ENCODE data around the gene MYL9.

Gene MYL9

DNA sequence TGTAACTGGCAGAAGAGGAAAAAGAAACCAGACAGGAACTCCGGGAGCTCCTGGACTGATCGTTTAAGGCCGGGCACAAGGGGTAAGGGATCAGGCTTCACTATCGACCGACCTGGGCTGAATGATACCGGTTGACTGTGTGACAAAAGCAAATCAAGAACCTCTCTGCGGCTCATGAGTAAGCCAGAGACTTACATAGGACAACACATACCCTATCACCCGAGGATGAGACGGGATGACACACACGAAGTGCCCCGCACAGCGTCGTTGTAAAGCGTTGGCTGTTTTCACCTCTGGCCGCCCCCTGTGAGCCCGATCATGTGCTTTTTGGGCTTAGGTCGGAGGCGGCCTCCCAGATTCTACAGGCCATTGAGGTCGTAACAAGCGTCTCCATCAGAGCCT is 31.4 kb downstream of the MYL9 start:
- Mint-ChIP-seq H3K27ac (peak overlapping the region; percentile 95 to 97), H3K4me1 (ENCODE audit: low read depth in 2 of 2) (peaks cover 29% of the 10 kb centered on the region in 2 donors), H3K27me3 (no peaks in the 10 kb centered on the region), H3K36me3 (ENCODE audit: insufficient read depth) (peaks cover 19% of the 10 kb centered on the region), H3K9me3 (no peaks in the 10 kb centered on the region), H3K4me3 (peak overlapping the region; percentile 76 to 83)
- peak; percentile 57 for ATAC-seq (replicated peaks)
- peak in 2 of 3 experiments; percentile 50 to 54 for DNase-seq

DNA sequence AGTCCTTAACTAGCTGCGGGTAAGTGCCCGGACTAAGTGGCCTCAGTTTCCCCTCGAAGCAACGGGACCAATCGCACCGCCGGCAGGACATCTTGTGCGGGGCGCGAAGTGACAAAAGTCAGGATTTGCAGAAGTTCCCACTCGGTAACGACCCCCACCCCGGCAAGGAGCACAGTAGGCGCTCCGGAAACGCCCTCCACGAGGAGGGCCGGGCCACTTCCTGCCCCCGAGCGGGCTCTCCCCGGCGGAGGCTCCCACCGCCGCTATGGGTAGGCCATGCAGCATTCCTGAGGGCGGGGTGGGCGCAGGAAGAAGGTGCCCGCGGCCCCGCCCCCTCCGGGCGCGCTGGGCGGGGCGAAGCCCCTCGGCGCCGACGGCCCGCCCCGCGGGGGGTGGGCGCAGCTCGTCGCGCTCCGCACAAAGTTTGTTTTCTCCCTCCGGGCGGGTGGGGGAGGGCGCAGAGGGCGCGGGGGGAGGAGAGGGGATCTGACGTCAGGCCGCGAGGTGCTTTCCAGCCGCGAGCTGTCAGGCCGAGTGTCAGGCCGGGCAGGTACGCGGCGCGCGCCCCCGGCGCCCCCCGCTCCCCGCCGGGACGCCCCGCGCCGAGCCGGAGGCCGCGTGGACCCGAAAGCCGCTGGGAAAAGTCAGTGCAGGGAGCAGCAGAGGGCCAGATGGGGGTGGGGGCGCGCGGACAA is 31.9 kb downstream of the MYL9 start, which contains the start of gene TGIF2:
Gene TGIF2, plus strand, starts transcription at position 495 of the 695 bp plus-strand sequence. CDS start 5,178 bp downstream, outside the sequence.
- Mint-ChIP-seq H3K9me3 (no peaks in the 10 kb centered on the region), H3K4me3 (peak within 1 kb of the TSS; percentile 83 to 87), H3K27me3 (no peaks in the 10 kb centered on the region), H3K4me1 (ENCODE audit: low read depth in 2 of 2) (peaks cover 29% of the 10 kb centered on the region in 2 donors), H3K27ac (peak within 1 kb of the TSS; percentile 95 to 97), H3K36me3 (ENCODE audit: insufficient read depth) (peaks cover 21% of the 10 kb centered on the region)
- peak; percentile 72 for ATAC-seq (replicated peaks)
- DNase-seq, result peak; percentile 76 to 86 (median 84)

DNA sequence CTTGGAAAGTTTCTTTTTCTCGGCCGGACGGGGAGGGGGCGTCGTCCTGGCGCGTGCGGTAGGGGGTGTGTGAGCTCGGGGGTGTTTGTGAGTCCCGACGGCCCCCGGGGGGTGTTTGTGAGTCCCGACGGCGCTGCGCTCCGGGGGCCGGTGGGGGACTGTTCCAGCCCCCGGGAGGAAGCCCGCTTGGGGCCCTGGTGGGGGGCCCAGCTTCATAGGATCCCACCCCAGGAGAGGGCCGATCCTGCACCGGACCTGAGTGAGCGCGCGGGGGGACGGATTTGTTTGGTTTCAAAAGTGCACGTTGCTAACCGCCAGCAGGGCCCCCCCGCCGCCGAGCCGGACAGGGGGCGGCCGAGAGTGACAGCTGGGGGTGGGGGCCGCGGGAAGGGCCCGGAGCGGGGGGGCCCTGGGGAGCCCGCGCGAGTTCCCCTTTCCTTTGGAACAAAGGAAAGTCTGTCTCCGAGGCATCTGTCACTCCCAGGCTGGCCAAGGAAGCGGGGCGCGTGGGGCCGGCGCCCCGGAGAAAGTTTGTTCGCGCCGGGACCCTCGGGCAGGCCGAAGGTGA is 32.6 kb downstream of the MYL9 start:
- ATAC-seq (replicated peaks), result peak; percentile 7
- peaks cover 28% of the 10 kb centered on the region for H3K36me3 Mint-ChIP-seq (ENCODE audit: insufficient read depth)
- no peaks in the 10 kb centered on the region for H3K27me3 Mint-ChIP-seq
- H3K27ac Mint-ChIP-seq, result peak overlapping the region; percentile 89 to 95
- DNase-seq, result no peak
- H3K4me1 Mint-ChIP-seq (ENCODE audit: low read depth in 2 of 2), result peaks cover 29% of the 10 kb centered on the region in 2 donors
- H3K4me3 Mint-ChIP-seq, result peak overlapping the region; percentile 80 to 87
- no peaks in the 10 kb centered on the region for H3K9me3 Mint-ChIP-seq

DNA sequence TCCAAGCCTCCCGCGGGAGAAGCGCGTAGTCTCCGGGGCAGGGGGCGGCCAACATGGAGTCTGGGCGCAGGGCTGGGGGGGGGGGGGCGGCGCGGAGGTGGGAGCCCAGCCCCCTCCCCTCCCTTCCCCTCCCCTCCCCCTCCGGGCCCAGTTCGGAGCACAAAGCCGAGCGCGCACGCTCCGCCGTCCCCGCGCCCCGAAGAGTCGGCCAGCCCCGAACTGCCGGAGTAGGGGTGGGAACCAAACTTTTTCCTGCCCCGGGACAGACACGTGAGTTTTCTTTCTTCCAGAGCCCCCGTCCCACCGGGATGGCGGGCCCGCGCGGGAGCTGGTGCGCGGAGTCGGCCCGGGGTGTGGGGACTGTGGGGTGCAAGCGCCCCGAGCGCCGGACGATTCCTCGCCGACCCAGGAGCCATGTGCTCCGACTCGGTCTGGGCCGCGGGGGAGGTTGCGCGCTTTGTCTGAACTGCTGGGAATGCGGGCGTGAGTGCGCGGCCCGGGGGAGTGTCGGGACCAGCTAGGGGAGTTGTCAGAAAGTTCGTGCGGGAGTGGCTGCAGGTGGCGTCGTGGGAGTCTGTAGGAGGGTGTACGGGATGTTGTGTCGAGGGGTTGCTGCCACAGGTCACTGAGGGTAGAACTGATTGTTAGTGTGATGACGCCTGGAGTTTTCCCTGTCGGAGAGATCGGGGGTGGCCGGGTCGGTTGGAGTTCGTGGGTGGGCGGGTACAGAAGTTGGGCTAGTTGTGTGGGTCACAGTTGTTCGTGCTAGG is 33.2 kb downstream of the MYL9 start:
- Mint-ChIP-seq H3K27me3 (no peaks in the 10 kb centered on the region), H3K36me3 (ENCODE audit: insufficient read depth) (peaks cover 33% of the 10 kb centered on the region), H3K27ac (peak overlapping the region; percentile 89 to 95), H3K4me1 (ENCODE audit: low read depth in 2 of 2) (peaks cover 29% of the 10 kb centered on the region in 2 donors), H3K4me3 (peak overlapping the region; percentile 80 to 87), H3K9me3 (no peaks in the 10 kb centered on the region)
- ATAC-seq (replicated peaks) (peak; percentile 12), DNase-seq (peak; percentile 29 to 41 (median 32))

DNA sequence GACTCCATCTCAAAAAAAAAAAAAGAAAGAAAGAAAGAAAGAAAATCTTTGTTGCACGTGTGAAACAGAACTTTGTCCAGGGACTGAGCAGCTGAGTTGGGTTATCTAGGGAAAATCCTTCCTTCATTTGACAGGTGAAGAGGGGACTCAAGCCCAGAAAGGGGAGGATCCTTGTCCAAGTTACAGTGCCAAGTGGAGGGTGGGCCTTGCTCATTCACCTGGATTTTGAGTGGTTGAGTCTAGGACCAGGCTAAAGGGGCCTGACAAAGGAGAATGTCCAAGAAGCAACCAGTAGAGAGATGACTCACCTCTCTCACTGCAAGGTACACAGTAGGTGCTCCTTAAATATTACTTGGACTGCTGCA is 34.7 kb downstream of the MYL9 start:
- Mint-ChIP-seq H3K27ac (peak overlapping the region; percentile 89 to 95), H3K36me3 (ENCODE audit: insufficient read depth) (peaks cover 47% of the 10 kb centered on the region), H3K4me3 (peak overlapping the region; percentile 80 to 87), H3K27me3 (no peaks in the 10 kb centered on the region), H3K9me3 (no peaks in the 10 kb centered on the region), H3K4me1 (ENCODE audit: low read depth in 2 of 2) (peaks cover 29 to 34% of the 10 kb centered on the region in 2 donors)
- ATAC-seq (replicated peaks) (no peak), DNase-seq (no peak)

DNA sequence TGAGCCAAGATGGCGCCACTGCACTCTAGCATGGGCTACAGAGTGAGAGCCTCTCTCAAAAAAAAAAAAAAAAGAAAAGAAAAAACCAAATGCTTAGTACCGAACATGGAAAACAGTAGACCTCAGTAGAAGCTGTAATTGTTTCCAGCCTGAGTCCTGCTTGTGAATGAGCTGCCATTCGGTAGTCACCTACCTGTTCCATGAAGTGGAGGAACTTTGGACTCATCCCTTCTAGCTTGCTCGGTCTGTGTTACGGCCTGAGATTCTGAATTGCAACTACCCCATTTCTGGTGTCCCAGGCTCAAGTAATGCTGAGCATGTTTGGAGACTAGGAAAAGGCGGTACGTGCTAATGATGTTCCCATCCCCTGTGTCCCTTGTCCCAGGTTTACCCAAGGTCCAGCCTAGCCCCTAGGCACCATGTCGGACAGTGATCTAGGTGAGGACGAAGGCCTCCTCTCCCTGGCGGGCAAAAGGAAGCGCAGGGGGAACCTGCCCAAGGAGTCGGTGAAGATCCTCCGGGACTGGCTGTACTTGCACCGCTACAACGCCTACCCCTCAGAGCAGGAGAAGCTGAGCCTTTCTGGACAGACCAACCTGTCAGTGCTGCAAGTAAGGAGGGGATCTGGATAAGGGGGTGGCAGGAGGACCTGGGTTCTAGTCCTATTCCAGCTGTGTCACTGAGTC is 37.2 kb downstream of the MYL9 start:
- H3K4me1 Mint-ChIP-seq (ENCODE audit: low read depth in 2 of 2), result peaks cover 14 to 25% of the 10 kb centered on the region in 2 donors
- H3K9me3 Mint-ChIP-seq, result no peaks in the 10 kb centered on the region
- DNase-seq (no peak), ATAC-seq (replicated peaks) (no peak)
- H3K27ac Mint-ChIP-seq, result no peak overlapping the region
- no peak overlapping the region for H3K4me3 Mint-ChIP-seq
- no peaks in the 10 kb centered on the region for H3K27me3 Mint-ChIP-seq
- H3K36me3 Mint-ChIP-seq (ENCODE audit: insufficient read depth), result peaks cover 62% of the 10 kb centered on the region

DNA sequence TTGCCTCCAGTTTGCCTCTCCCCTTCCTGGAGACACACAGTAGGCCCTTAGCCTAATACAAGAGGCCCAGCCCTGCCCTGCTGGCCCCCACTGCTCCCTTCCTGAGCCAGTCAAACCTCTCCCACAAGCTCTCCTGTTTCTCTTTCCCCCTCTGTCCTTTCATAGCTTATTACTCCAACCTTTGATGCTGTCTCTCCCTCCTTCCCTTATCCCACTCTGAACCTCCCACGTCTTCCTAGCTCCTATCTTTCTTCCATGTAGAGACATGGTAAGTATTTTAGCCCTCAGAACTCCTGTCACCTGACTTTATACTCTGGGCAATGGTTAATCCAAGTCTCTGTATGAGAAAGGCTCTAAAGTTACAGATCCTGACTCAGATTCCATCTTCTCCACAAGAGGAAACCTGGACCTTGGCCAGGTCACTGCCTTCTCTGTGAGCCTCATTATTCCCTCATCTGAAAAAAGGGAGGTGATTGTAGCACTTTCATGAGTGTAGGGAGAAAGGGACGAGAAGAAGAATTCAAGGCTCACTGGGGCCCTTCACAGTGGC is 38.8 kb downstream of the MYL9 start:
- peaks cover 8 to 19% of the 10 kb centered on the region in 2 donors for H3K4me1 Mint-ChIP-seq (ENCODE audit: low read depth in 2 of 2)
- no peaks in the 10 kb centered on the region for H3K27me3 Mint-ChIP-seq
- peaks cover 59% of the 10 kb centered on the region for H3K36me3 Mint-ChIP-seq (ENCODE audit: insufficient read depth)
- no peak for ATAC-seq (replicated peaks)
- DNase-seq, result no peak
- peak overlapping the region in 1 of 2 donors; percentile 72 for H3K27ac Mint-ChIP-seq
- H3K4me3 Mint-ChIP-seq, result no peak overlapping the region
- H3K9me3 Mint-ChIP-seq, result no peaks in the 10 kb centered on the region

DNA sequence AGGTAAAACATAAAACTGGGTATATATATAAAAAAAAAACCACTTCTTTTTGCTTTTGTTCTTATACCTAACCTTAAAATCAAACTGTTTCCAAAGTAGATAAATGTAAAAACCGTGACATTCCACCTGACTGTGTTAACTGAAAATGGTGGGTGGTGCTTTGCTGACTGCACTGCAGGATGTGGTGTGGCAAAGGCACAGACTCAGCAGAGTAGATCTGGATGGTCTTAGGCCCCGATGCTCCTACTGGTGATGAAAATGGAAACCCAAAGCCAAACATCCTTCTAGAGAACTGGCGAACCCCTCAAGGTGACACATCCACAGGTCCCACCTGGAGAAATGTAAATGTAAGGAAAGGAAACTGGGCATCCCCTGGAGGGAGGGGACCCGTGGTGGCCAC is 41.0 kb downstream of the MYL9 start:
- DNase-seq, result no peak
- H3K9me3 Mint-ChIP-seq, result no peaks in the 10 kb centered on the region
- H3K4me3 Mint-ChIP-seq, result no peak overlapping the region
- peaks cover 3 to 15% of the 10 kb centered on the region in 2 donors for H3K4me1 Mint-ChIP-seq (ENCODE audit: low read depth in 2 of 2)
- peaks cover 56% of the 10 kb centered on the region for H3K36me3 Mint-ChIP-seq (ENCODE audit: insufficient read depth)
- ATAC-seq (replicated peaks), result peak; percentile 56
- peak overlapping the region in 1 of 2 donors; percentile 54 for H3K27ac Mint-ChIP-seq
- H3K27me3 Mint-ChIP-seq, result no peaks in the 10 kb centered on the region

DNA sequence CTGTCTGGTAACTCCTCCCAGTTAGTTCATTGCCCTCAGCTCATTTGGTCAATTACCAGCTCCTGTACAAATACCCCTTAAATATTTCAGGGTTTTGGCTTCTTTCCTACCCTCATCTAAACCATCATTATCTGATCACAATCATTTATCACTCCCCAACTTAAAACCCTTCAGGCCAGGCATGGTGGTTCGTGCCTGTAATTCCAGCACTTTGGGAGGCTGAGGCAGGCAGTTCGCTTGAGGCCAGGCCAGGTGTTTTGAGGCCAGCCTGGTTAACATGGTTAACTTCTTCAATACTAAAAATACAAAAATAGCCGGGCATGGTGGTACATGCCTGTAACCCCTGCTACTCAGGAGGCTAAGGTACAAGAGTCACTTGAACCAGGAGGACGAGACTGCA is 41.5 kb downstream of the MYL9 start:
- Mint-ChIP-seq H3K27ac (peak overlapping the region in 1 of 2 donors; percentile 54), H3K9me3 (no peaks in the 10 kb centered on the region), H3K36me3 (ENCODE audit: insufficient read depth) (peaks cover 56% of the 10 kb centered on the region)

DNA sequence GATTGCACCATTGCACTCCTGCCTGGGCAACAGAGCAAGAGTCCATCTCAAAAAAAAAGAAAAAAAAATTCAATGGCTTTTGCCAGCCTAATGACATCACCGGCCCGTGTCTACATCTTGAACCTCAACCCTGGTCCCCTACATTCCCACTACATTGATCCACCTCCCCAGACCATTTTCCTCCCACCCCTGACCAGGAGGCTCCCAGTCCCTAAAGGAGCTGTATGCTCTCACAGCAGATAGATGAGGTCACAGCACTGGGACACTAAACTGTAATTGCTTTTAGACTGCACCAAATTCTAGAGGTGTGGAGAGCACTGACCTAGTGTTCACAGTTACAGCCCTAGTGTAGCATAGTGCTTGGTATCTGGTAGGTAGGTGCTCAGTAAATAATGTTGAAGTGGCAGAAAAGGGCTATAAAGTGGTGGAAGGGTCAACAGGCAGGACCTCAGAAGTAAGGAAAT is 42.7 kb downstream of the MYL9 start:
- H3K4me1 Mint-ChIP-seq (ENCODE audit: low read depth in 2 of 2), result peaks cover 3 to 18% of the 10 kb centered on the region in 2 donors
- peaks cover 46% of the 10 kb centered on the region for H3K36me3 Mint-ChIP-seq (ENCODE audit: insufficient read depth)
- DNase-seq, result no peak
- no peak for ATAC-seq (replicated peaks)
- H3K27ac Mint-ChIP-seq, result no peak overlapping the region
- H3K9me3 Mint-ChIP-seq, result no peaks in the 10 kb centered on the region
- H3K4me3 Mint-ChIP-seq, result no peak overlapping the region
- no peaks in the 10 kb centered on the region for H3K27me3 Mint-ChIP-seq

More for the DNA sequence above, 41.5 kb downstream of the MYL9 start:
- peaks cover 3 to 18% of the 10 kb centered on the region in 2 donors for H3K4me1 Mint-ChIP-seq (ENCODE audit: low read depth in 2 of 2)
- no peak for ATAC-seq (replicated peaks)
- no peak for DNase-seq
- H3K27me3 Mint-ChIP-seq, result no peaks in the 10 kb centered on the region
- no peak overlapping the region for H3K4me3 Mint-ChIP-seq

DNA sequence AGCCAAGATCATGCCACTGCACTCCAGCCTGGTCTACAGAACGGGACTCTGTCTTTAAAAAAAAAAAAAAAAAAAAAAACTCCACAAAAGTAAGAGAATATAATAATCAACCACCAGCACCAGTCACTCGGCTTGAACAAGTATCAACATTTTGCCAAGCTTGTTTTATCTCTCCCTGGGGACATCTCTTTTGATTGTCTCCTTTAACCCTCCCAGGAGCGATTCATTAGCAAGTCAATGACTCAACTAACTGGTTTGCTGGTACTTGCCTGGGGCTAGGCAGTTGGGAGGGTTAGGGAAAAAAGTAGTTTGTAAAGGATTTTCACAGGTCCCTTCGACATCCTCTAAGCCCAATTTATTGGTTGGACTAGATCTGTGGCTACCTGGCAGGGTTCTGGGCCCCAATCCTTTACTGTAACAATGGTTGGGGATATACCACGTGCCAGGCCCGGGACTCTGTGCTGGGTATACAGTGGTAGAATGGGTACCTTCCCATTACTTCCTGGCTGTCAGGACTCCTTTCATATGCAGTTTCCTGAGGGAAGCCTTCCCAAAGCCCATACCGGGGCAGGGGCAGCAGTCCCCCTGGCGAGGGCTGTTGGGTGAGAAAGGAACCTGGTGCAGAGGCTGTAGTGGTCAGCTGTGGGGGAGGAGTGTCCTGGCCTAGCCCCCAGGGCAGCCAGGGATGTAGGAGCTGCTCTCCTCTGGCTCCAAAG is 44.2 kb downstream of the MYL9 start:
- Mint-ChIP-seq H3K36me3 (ENCODE audit: insufficient read depth) (peaks cover 38% of the 10 kb centered on the region), H3K27ac (peak overlapping the region in 1 of 2 donors; percentile 44), H3K27me3 (no peaks in the 10 kb centered on the region), H3K9me3 (no peaks in the 10 kb centered on the region), H3K4me1 (ENCODE audit: low read depth in 2 of 2) (peaks cover 3 to 13% of the 10 kb centered on the region in 2 donors), H3K4me3 (no peak overlapping the region)
- DNase-seq, result no peak
- no peak for ATAC-seq (replicated peaks)

DNA sequence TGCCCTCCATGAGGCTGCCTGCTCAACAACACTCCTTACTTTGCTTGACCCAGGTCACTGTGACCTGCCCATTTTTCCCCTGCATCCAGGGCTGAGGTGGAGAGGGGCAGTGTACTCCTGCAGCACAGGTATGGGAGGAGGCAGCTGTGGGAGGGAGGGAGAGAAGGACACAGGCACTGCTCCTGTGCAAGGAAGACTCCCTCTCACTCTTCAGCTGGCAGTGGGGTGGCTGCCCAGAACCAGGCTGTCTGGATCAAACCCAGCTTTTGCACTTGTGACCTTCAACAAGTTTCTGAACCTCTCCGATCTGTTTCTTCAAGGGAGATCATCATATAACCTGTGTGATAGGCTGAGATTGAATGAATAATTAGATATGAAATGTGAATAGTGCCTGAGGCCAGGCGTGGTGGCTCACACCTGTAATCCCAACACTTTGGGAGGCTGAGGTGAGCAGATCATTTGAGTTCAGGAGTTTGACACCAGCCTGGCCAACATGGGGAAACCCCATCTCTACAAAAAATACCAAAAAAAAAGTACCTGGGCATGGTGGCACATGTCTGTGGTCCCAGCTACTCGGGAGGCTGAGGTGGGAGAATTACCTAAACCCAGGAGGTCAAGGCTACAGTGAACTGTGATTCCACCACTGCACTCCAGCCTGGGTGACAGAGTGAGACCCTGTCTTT is 46.2 kb downstream of the MYL9 start:
- peaks cover 10 to 16% of the 10 kb centered on the region in 2 donors for H3K4me1 Mint-ChIP-seq (ENCODE audit: low read depth in 2 of 2)
- no peaks in the 10 kb centered on the region for H3K9me3 Mint-ChIP-seq
- H3K4me3 Mint-ChIP-seq, result no peak overlapping the region
- H3K27ac Mint-ChIP-seq, result peak overlapping the region; percentile 73 to 77
- no peaks in the 10 kb centered on the region for H3K27me3 Mint-ChIP-seq
- H3K36me3 Mint-ChIP-seq (ENCODE audit: insufficient read depth), result peaks cover 31% of the 10 kb centered on the region
- DNase-seq (no peak), ATAC-seq (replicated peaks) (peak; percentile 27)

All from effector memory CD8-positive, alpha-beta T cell (primary cell).